GM12878 (cell line): Measurements from ENCODE around the gene SLC27A5. TPM values are rescaled to one million over a fixed set of nuclear protein-coding genes. Genes with fewer than 3 reads are reported as not detected.

Experiments used
- BMI1 ChIP-seq: fragments of 450-650 bp; IDR thresholded peaks from 2 replicates; pipeline ENCODE4 v1.6.1; 2016; ENCODE audit warnings: mild to moderate bottlenecking, moderate library complexity, borderline replicate concordance
- MXI1 ChIP-seq: fragments of 150-350 bp; IDR thresholded peaks from 2 replicates; pipeline ENCODE4 v1.6.1; 2011; ENCODE audit warnings: low read depth, mild to moderate bottlenecking, inconsistent platforms, low read length, improper control_type of control experiment
- POLR2AphosphoS2 ChIP-seq: IDR thresholded peaks from 2 replicates; pipeline ENCODE4 v1.6.1; 2011; ENCODE audit warnings: low read depth, mild to moderate bottlenecking, low read length, improper control_type of control experiment, moderate library complexity
- POLR2AphosphoS5 ChIP-seq: IDR thresholded peaks from 2 replicates; pipeline ENCODE4 v1.6.1; 2011; ENCODE audit warnings: mild to moderate bottlenecking, low read length, inconsistent platforms
- POU2F2 ChIP-seq: IDR thresholded peaks from 3 replicates; pipeline ENCODE4 v1.6.1; 2011; ENCODE audit warnings: low read depth, mild to moderate bottlenecking, low read length, borderline replicate concordance
- SMAD5 ChIP-seq: IDR thresholded peaks from 2 replicates; pipeline ENCODE4 v1.6.1; 2016; ENCODE audit warnings: antibody characterized with exemption, low read depth
- SMARCA5 ChIP-seq: fragments of 450-650 bp; IDR thresholded peaks from 2 replicates; pipeline ENCODE4 v1.6.1; 2017; ENCODE audit warnings: mild to moderate bottlenecking
- ZNF384 ChIP-seq: IDR thresholded peaks from 2 replicates; pipeline ENCODE4 v1.6.1; 2012; ENCODE audit warnings: low read depth, mild to moderate bottlenecking, low read length, improper control_type of control experiment, borderline replicate concordance
- polyA plus RNA-seq, 11 experiments: library from polyadenylated mRNA; depleted of rRNA in 4 of 11; unstranded in 6 of 11; stranded (reverse) in 5 of 11; fragments of >200 nt; fragmentation: Nextera tagmentation in 4 of 11; fragmentation: Illumina TruSeq in 1 of 11; extraction: Ambion mirVana in 4 of 11; extraction: Trizol in 1 of 11; gene quantifications; 1 replicate in 1 of 11; 2 replicates in 10 of 11; pipeline versions ENCODE4 v1.2.1 to v1.2.3, GENCODE V29; 2011 to 2016; ENCODE audit warnings: inconsistent platforms in 2 of 11, missing spikeins in 2 of 11, low read depth in 1 of 11
- total RNA-seq, 4 experiments: library from RNA; depleted of rRNA in 3 of 4; stranded (reverse); fragments of >200 nt in 3 of 4; fragmentation: Illumina TruSeq in 1 of 4; extraction: Trizol in 1 of 4; gene quantifications; 2 replicates each; pipeline versions ENCODE4 v1.2.1 to v1.2.3, GENCODE V29; 2013 to 2021
- TF ChIP-seq, protein P1 (sequence below): IDR thresholded peaks from 2 replicates; pipeline ENCODE4 v1.6.1; 2011; ENCODE audit warnings: mild to moderate bottlenecking, low read depth, low read length, moderate library complexity; ENCODE audit not compliant: insufficient replicate concordance
- TF ChIP-seq, protein P2 (sequence below): IDR thresholded peaks from 2 replicates; pipeline ENCODE4 v1.6.1; 2012; ENCODE audit warnings: improper control_type of control experiment, low read depth, low read length; ENCODE audit not compliant: insufficient replicate concordance
- TF ChIP-seq, protein P3 (sequence below): fragments of 450-650 bp; formaldehyde crosslinking; IDR thresholded peaks from 2 replicates; pipeline ENCODE4 v1.5.0; 2022; ENCODE audit warnings: mild to moderate bottlenecking, missing genetic modification characterization
- TF ChIP-seq, protein P4 (sequence below): fragments of 450-650 bp; IDR thresholded peaks from 2 replicates; pipeline ENCODE4 v1.6.1; 2017; ENCODE audit warnings: mild to moderate bottlenecking, moderate library complexity

The SLC27A5 gene
- total and polyA plus RNA-seq, 10 of the 15 experiments (the other 5 are each of a cell fraction or from before 2014, with no cell fraction given) = 21.2 to 127 (median 31.8) TPM

DNA sequence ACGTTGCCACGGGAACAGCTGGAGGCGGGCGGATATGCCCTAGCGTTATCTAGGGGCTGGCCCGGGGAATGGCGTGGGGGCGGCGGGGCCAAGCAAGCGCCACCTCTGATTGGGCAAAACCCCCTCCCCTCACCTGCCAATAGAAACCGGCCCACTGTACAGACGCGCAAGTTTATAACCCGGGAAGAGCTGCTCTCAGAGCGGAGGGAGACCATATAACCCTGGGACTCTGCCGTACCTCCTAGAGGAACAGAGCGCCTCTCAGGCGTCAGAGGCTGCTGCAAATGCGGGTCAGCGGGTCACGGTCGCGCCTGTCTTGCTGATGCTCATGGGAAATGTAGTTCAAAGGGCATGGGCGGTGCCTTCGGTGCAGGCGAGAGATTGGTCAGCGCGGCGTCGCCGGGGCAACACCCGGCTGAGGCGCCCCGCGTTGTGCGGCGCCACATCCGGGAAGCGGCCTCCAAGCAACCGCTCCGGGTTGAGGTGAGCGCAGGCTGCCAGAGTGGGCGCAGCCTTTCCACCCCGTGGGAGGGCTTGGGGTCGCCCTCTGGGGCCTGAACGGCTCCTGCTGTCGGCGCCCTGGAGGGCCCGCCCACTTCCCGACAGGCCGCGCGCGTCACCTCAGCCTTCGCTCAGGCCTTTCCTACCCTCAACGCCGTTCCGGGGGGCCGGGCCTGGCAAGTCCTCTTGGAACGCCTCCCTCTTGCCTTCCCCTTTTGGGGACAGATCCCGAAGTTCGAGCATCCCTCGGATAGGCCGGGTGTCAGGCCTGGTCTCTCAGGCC, 35.9 kb downstream of the SLC27A5 start, which contains the start of gene ZNF446 (continued):
- TF ChIP-seq BMI1 (peak; percentile 96), POLR2AphosphoS2 (peak; percentile 79), ZNF384 (no peak), POU2F2 (peak; percentile 42; the same call in 2 of the 3 replicates), SMAD5 (peak; percentile 26; the same call in 1 of the 2 replicates), POLR2AphosphoS5 (peak; percentile 67), MXI1 (peak; percentile 98), SMARCA5 (peak; percentile 36; the same call in 1 of the 2 replicates)
- TF ChIP-seq, protein P1, sequence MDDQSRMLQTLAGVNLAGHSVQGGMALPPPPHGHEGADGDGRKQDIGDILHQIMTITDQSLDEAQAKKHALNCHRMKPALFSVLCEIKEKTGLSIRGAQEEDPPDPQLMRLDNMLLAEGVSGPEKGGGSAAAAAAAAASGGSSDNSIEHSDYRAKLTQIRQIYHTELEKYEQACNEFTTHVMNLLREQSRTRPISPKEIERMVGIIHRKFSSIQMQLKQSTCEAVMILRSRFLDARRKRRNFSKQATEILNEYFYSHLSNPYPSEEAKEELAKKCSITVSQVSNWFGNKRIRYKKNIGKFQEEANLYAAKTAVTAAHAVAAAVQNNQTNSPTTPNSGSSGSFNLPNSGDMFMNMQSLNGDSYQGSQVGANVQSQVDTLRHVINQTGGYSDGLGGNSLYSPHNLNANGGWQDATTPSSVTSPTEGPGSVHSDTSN = peak; percentile 4
- TF ChIP-seq, protein P2, sequence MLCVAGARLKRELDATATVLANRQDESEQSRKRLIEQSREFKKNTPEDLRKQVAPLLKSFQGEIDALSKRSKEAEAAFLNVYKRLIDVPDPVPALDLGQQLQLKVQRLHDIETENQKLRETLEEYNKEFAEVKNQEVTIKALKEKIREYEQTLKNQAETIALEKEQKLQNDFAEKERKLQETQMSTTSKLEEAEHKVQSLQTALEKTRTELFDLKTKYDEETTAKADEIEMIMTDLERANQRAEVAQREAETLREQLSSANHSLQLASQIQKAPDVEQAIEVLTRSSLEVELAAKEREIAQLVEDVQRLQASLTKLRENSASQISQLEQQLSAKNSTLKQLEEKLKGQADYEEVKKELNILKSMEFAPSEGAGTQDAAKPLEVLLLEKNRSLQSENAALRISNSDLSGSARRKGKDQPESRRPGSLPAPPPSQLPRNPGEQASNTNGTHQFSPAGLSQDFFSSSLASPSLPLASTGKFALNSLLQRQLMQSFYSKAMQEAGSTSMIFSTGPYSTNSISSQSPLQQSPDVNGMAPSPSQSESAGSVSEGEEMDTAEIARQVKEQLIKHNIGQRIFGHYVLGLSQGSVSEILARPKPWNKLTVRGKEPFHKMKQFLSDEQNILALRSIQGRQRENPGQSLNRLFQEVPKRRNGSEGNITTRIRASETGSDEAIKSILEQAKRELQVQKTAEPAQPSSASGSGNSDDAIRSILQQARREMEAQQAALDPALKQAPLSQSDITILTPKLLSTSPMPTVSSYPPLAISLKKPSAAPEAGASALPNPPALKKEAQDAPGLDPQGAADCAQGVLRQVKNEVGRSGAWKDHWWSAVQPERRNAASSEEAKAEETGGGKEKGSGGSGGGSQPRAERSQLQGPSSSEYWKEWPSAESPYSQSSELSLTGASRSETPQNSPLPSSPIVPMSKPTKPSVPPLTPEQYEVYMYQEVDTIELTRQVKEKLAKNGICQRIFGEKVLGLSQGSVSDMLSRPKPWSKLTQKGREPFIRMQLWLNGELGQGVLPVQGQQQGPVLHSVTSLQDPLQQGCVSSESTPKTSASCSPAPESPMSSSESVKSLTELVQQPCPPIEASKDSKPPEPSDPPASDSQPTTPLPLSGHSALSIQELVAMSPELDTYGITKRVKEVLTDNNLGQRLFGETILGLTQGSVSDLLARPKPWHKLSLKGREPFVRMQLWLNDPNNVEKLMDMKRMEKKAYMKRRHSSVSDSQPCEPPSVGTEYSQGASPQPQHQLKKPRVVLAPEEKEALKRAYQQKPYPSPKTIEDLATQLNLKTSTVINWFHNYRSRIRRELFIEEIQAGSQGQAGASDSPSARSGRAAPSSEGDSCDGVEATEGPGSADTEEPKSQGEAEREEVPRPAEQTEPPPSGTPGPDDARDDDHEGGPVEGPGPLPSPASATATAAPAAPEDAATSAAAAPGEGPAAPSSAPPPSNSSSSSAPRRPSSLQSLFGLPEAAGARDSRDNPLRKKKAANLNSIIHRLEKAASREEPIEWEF = no peak
- TF ChIP-seq, protein P3, sequence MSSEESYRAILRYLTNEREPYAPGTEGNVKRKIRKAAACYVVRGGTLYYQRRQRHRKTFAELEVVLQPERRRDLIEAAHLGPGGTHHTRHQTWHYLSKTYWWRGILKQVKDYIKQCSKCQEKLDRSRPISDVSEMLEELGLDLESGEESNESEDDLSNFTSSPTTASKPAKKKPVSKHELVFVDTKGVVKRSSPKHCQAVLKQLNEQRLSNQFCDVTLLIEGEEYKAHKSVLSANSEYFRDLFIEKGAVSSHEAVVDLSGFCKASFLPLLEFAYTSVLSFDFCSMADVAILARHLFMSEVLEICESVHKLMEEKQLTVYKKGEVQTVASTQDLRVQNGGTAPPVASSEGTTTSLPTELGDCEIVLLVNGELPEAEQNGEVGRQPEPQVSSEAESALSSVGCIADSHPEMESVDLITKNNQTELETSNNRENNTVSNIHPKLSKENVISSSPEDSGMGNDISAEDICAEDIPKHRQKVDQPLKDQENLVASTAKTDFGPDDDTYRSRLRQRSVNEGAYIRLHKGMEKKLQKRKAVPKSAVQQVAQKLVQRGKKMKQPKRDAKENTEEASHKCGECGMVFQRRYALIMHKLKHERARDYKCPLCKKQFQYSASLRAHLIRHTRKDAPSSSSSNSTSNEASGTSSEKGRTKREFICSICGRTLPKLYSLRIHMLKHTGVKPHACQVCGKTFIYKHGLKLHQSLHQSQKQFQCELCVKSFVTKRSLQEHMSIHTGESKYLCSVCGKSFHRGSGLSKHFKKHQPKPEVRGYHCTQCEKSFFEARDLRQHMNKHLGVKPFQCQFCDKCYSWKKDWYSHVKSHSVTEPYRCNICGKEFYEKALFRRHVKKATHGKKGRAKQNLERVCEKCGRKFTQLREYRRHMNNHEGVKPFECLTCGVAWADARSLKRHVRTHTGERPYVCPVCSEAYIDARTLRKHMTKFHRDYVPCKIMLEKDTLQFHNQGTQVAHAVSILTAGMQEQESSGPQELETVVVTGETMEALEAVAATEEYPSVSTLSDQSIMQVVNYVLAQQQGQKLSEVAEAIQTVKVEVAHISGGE (CRISPR knock-in tag) = peak; percentile 31; the same call in 1 of the 2 replicates
- TF ChIP-seq, protein P4, sequence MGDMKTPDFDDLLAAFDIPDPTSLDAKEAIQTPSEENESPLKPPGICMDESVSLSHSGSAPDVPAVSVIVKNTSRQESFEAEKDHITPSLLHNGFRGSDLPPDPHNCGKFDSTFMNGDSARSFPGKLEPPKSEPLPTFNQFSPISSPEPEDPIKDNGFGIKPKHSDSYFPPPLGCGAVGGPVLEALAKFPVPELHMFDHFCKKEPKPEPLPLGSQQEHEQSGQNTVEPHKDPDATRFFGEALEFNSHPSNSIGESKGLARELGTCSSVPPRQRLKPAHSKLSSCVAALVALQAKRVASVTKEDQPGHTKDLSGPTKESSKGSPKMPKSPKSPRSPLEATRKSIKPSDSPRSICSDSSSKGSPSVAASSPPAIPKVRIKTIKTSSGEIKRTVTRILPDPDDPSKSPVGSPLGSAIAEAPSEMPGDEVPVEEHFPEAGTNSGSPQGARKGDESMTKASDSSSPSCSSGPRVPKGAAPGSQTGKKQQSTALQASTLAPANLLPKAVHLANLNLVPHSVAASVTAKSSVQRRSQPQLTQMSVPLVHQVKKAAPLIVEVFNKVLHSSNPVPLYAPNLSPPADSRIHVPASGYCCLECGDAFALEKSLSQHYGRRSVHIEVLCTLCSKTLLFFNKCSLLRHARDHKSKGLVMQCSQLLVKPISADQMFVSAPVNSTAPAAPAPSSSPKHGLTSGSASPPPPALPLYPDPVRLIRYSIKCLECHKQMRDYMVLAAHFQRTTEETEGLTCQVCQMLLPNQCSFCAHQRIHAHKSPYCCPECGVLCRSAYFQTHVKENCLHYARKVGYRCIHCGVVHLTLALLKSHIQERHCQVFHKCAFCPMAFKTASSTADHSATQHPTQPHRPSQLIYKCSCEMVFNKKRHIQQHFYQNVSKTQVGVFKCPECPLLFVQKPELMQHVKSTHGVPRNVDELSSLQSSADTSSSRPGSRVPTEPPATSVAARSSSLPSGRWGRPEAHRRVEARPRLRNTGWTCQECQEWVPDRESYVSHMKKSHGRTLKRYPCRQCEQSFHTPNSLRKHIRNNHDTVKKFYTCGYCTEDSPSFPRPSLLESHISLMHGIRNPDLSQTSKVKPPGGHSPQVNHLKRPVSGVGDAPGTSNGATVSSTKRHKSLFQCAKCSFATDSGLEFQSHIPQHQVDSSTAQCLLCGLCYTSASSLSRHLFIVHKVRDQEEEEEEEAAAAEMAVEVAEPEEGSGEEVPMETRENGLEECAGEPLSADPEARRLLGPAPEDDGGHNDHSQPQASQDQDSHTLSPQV = no peak
